Measurements from ENCODE around the gene SAPCD2. TPM values are rescaled to one million over a fixed set of nuclear protein-coding genes. Genes with fewer than 3 reads are reported as not detected.

Gene SAPCD2
- total and polyA plus RNA-seq, 11 donors: 0.09 to 2.0 (median 0.20) TPM

DNA sequence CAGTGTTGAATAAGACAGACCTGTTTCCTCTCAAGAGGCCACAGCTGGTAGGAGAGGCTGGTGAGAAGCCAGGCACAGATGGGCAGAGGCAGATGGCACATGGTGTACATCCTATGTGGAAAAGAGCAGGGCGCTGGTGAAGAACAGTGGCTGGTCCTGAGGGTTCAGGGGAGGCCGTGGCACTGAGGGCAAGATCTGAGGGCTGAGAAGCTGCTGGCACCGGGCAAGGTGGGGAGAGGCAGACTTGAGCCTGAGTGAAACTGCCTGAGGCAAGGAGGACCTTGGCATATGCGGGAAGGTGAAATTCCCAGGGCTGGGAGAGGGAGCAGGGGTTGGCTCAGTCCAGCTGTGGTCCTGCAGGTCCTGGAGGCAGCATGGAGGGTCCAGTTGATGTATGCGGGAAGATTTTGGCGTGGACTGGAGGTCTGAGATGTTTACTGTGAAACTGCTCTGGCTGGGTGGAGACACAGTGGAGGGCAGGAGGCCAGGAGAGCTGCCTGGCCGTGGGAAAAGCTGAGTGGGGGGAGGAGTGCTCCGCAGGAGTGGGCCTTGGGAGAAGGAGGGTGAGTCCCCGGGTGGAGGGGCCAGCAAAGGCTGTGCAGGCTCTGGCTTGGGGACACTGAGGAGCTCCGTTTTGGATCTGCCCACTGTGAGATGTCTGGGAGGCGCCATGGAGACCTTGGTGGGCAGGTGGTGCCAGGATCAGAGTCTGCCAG lies 19.0 kb upstream of the SAPCD2 start:
- intact Hi-C loops (cut with DNase I): no loop called here
- H3K4me3 ChIP-seq: no peak overlapping the region
- ATAC-seq: no peak
- no peak overlapping the region for H3K27ac ChIP-seq
- no peaks in the 10 kb centered on the region for H3K27me3 ChIP-seq
- H3K9me3 ChIP-seq: no peaks in the 10 kb centered on the region
- peak in 1 of 5 donors; percentile 17 for DNase-seq
- peaks cover 0 to 31% (median 21%) of the 10 kb centered on the region in 12 donors for H3K4me1 ChIP-seq
- H3K36me3 ChIP-seq: peaks cover 0 to 52% (median 37%) of the 10 kb centered on the region in 9 donors
- TF ChIP-seq, protein P1, sequence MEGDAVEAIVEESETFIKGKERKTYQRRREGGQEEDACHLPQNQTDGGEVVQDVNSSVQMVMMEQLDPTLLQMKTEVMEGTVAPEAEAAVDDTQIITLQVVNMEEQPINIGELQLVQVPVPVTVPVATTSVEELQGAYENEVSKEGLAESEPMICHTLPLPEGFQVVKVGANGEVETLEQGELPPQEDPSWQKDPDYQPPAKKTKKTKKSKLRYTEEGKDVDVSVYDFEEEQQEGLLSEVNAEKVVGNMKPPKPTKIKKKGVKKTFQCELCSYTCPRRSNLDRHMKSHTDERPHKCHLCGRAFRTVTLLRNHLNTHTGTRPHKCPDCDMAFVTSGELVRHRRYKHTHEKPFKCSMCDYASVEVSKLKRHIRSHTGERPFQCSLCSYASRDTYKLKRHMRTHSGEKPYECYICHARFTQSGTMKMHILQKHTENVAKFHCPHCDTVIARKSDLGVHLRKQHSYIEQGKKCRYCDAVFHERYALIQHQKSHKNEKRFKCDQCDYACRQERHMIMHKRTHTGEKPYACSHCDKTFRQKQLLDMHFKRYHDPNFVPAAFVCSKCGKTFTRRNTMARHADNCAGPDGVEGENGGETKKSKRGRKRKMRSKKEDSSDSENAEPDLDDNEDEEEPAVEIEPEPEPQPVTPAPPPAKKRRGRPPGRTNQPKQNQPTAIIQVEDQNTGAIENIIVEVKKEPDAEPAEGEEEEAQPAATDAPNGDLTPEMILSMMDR (IDR thresholded peaks at IDR 0.05): no peak
- no peak for TF ChIP-seq POLR2A (IDR thresholded peaks at IDR 0.05)
- WGBS, 4 donors: 77 to 83% (median 80%) methylated on average over 11 of the region's 11 CpGs

DNA sequence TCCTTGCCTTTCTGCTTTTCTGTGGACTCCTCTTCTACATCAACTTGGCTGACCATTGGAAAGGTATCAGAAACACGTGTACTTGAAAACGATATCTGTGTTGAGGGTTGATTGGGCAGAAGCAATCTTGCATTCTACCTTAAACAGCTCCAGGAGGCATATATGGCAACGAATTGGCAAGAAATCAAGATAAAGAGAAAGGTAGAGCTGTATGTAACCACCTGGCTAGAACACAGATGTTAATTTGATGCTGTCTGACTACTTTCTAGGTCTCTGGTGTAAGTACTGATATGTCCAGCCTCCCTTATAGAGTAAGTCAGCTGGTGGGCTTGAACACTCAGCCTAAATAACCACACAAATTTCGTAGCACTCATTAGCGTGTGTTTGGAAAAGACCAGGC lies 17.8 kb upstream of the SAPCD2 start:
- intact Hi-C loops (cut with DNase I): no loop called here
- peaks cover 0 to 40% (median 30%) of the 10 kb centered on the region in 9 donors for H3K36me3 ChIP-seq
- TF ChIP-seq, protein P1 (IDR thresholded peaks at IDR 0.05): no peak
- no peak for TF ChIP-seq POLR2A (IDR thresholded peaks at IDR 0.05)
- H3K9me3 ChIP-seq: no peaks in the 10 kb centered on the region
- no peak overlapping the region for H3K27ac ChIP-seq
- H3K4me3 ChIP-seq: peak overlapping the region in 2 of 12 donors; percentile 79 to 94
- ATAC-seq: no peak
- peaks cover 0 to 31% (median 21%) of the 10 kb centered on the region in 12 donors for H3K4me1 ChIP-seq
- no peaks in the 10 kb centered on the region for H3K27me3 ChIP-seq
- DNase-seq: no peak
- 86 to 90% (median 87%) methylated on average over 5 of the region's 5 CpGs for WGBS, 4 donors

DNA sequence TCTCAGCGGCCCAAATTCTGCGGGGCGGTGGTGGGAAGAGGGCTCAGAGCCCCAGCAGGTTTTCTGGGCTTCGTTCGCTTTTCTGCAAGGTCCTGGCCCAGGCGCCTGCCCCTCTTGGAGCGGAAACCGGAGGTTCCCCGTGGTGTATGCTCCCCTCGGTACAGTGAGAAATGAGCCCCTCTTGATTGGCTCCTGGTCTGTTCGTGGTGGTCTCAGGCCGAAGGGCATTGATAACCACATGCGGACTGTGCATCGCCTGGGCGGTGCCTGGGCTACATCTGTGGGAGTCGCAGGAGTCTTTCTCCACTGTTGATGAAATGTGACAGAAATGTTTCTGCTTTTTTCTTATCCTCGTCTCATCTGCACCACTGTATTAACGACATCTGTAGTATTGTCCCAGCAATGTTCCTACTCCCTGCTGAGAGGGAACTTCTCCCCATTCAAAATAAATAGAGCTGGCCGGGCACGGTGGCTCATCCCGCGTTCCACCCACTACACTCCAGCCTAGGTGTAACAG lies 17.1 kb upstream of the SAPCD2 start:
- Histone ChIP-seq H3K9me3 (no peaks in the 10 kb centered on the region), H3K27ac (peak overlapping the region; percentile 70 to 97 (median 96)), H3K4me1 (peaks cover 0 to 31% (median 21%) of the 10 kb centered on the region in 12 donors), H3K27me3 (no peaks in the 10 kb centered on the region), H3K36me3 (peaks cover 0 to 35% (median 30%) of the 10 kb centered on the region in 9 donors), H3K4me3 (peak overlapping the region; percentile 56 to 94 (median 78))
- TF ChIP-seq, protein P1 (IDR thresholded peaks at IDR 0.05): no peak
- TF ChIP-seq POLR2A (IDR thresholded peaks at IDR 0.05): no peak
- no peak for ATAC-seq
- 11 to 23% (median 16%) methylated on average over 13 to 22 of the region's 22 CpGs for WGBS, 4 donors
- intact Hi-C loops (cut with DNase I): no loop called here
- peak in 1 of 5 donors; percentile 47 for DNase-seq
